ENCODE data around the gene RFTN1.

Gene RFTN1

GRCh38 chr3:16409032-16409431 is 104.5 kb downstream of the RFTN1 start:
- POLR2A ChIA-PET, result interaction anchor here (0.6 kb wide), 1 partner anchor 35 kb away, joined by 3 read pairs; no protein-coding TSS in a partner anchor
- no peak for DNase-seq (ENCODE audit: extremely low spot score)
- CTCF ChIA-PET, result no interaction called here
- no peak for TF ChIP-seq FOXA1 (IDR thresholded peaks at IDR 0.05)
- no peak for TF ChIP-seq ELF4 (IDR thresholded peaks at IDR 0.05)
- TF ChIP-seq SUZ12 (IDR thresholded peaks at IDR 0.05), result no peak
- TF ChIP-seq LEF1 (IDR thresholded peaks at IDR 0.05; ENCODE audit: borderline replicate concordance), result no peak
- no peak for TF ChIP-seq SP1 (IDR thresholded peaks at IDR 0.05)
- TF ChIP-seq HDGF (IDR thresholded peaks at IDR 0.05; ENCODE audit: borderline replicate concordance), result no peak

- DNase-seq (ENCODE audit: extremely low spot score), result no peak
- CTCF ChIA-PET, result interaction anchor here (0.6 kb wide), 1 partner anchor 1107 kb away, joined by 3 read pairs; no protein-coding TSS in a partner anchor
- POLR2A ChIA-PET, result no interaction called here
- no peak for TF ChIP-seq FOXK2 (IDR thresholded peaks at IDR 0.05)
- no peak for TF ChIP-seq FOXM1 (IDR thresholded peaks at IDR 0.05; ENCODE audit: borderline replicate concordance)
- no peak for TF ChIP-seq SUZ12 (IDR thresholded peaks at IDR 0.05)
- no peak for TF ChIP-seq HDGF (IDR thresholded peaks at IDR 0.05; ENCODE audit: borderline replicate concordance)
These were observed 106.1 kb downstream of the RFTN1 start for GRCh38 chr3:16407366-16407765.

- ChIA-PET POLR2A (no interaction called here), CTCF (interaction anchor here (0.6 kb wide), 2 partner anchors 1107 to 1982 kb away, joined by 3 read pairs; no protein-coding TSS in a partner anchor)
- TF ChIP-seq TARDBP (IDR thresholded peaks at IDR 0.05) (no peak), SUZ12 (IDR thresholded peaks at IDR 0.05) (no peak), BHLHE40 (IDR thresholded peaks at IDR 0.05; ENCODE audit: borderline replicate concordance) (no peak), FOXM1 (IDR thresholded peaks at IDR 0.05; ENCODE audit: borderline replicate concordance) (no peak), ARNT (IDR thresholded peaks at IDR 0.05) (no peak), L3MBTL2 (conservative IDR thresholded peaks at IDR 0.05) (no peak), NFRKB (IDR thresholded peaks at IDR 0.05) (no peak), FOXA1 (IDR thresholded peaks at IDR 0.05) (no peak), ZNF384 (IDR thresholded peaks at IDR 0.05) (no peak), ELF4 (IDR thresholded peaks at IDR 0.05) (no peak), LEF1 (IDR thresholded peaks at IDR 0.05; ENCODE audit: borderline replicate concordance) (no peak), FOXK2 (IDR thresholded peaks at IDR 0.05) (no peak), CTBP1 (IDR thresholded peaks at IDR 0.05; ENCODE audit: borderline replicate concordance) (no peak), SP1 (IDR thresholded peaks at IDR 0.05) (no peak), HDGF (IDR thresholded peaks at IDR 0.05; ENCODE audit: borderline replicate concordance) (no peak), PKNOX1 (IDR thresholded peaks at IDR 0.05) (no peak)
- no peak for DNase-seq (ENCODE audit: extremely low spot score)
These were observed 106.9 kb downstream of the RFTN1 start for GRCh38 chr3:16406579-16406978.

GRCh38 chr3:16406166-16406565 is 107.3 kb downstream of the RFTN1 start:
- ChIA-PET CTCF (no interaction called here), POLR2A (no interaction called here)
- TF ChIP-seq ZNF384 (IDR thresholded peaks at IDR 0.05) (no peak), SP1 (IDR thresholded peaks at IDR 0.05) (no peak), ELF4 (IDR thresholded peaks at IDR 0.05) (no peak), ARNT (IDR thresholded peaks at IDR 0.05) (no peak), SUZ12 (IDR thresholded peaks at IDR 0.05) (no peak), FOXM1 (IDR thresholded peaks at IDR 0.05; ENCODE audit: borderline replicate concordance) (no peak), FOXA1 (IDR thresholded peaks at IDR 0.05) (no peak)
- no peak for DNase-seq (ENCODE audit: extremely low spot score)

GRCh38 chr3:16404349-16404895 is 109.1 kb downstream of the RFTN1 start:
- POLR2A ChIA-PET, result no interaction called here
- DNase-seq (ENCODE audit: extremely low spot score), result no peak
- CTCF ChIA-PET, result no interaction called here
- no peak for TF ChIP-seq FOXK2 (IDR thresholded peaks at IDR 0.05)
- no peak for TF ChIP-seq PKNOX1 (IDR thresholded peaks at IDR 0.05)
- TF ChIP-seq SUZ12 (IDR thresholded peaks at IDR 0.05), result no peak
- TF ChIP-seq FOXM1 (IDR thresholded peaks at IDR 0.05; ENCODE audit: borderline replicate concordance), result no peak
- no peak for TF ChIP-seq L3MBTL2 (conservative IDR thresholded peaks at IDR 0.05)
- no peak for TF ChIP-seq BHLHE40 (IDR thresholded peaks at IDR 0.05; ENCODE audit: borderline replicate concordance)

GRCh38 chr3:16402451-16402850 is 111.0 kb downstream of the RFTN1 start:
- TF ChIP-seq NFRKB (IDR thresholded peaks at IDR 0.05) (no peak), HDGF (IDR thresholded peaks at IDR 0.05; ENCODE audit: borderline replicate concordance) (no peak), ELF4 (IDR thresholded peaks at IDR 0.05) (no peak), SUZ12 (IDR thresholded peaks at IDR 0.05) (no peak), L3MBTL2 (conservative IDR thresholded peaks at IDR 0.05) (no peak)
- DNase-seq (ENCODE audit: extremely low spot score), result no peak
- POLR2A ChIA-PET, result no interaction called here
- CTCF ChIA-PET, result no interaction called here

GRCh38 chr3:16401273-16401672 is 112.2 kb downstream of the RFTN1 start:
- DNase-seq (ENCODE audit: extremely low spot score), result no peak
- POLR2A ChIA-PET, result no interaction called here

More at GRCh38 chr3:16401273-16401672, 112.2 kb downstream of the RFTN1 start:
- TF ChIP-seq ZNF384 (IDR thresholded peaks at IDR 0.05) (no peak), FOXA1 (IDR thresholded peaks at IDR 0.05) (no peak), HDGF (IDR thresholded peaks at IDR 0.05; ENCODE audit: borderline replicate concordance) (no peak), ARNT (IDR thresholded peaks at IDR 0.05) (no peak), CTBP1 (IDR thresholded peaks at IDR 0.05; ENCODE audit: borderline replicate concordance) (no peak)
- CTCF ChIA-PET, result no interaction called here

All from HEK293T (cell line).